ENCODE measurements around the gene CBY1.

The CBY1 gene

DNA sequence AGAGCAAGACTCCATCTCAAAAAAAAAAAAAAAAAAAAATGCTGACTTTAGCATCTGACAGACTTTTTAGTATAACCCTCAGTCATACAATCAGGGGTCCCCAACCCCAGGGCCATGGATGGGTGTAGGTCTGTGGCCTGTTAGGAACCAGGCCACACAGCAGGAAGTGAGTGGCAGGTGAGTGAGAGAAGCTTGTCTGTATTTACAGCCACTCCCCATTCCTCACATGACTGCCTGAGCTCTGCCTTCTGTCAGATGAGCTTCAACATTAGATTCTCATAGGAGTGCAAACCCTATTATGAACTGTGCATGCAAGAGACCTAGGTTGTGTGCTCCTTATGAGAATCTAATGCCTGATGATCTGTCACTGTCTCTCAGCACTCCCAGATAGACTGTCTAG, 3.6 kb upstream of the CBY1 start:
- DNase-seq: no peak

DNA sequence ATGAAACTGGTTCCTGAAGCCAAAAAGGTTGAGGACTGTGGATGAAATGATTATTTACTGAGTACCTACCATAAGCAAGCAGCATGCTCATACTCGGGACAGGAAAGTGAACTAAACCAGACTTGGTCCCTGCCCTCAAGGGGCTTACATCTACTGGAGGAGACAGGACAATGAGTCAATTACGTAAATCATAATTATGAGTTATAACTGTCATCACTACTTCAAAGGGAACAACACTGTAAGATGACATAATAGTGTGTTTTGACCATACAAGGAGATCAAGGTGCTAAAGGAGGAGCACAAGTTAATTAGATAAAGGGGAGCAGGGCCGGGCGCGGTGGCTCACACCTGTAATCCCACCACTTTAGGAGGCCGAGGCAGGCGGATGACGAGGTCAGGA, 2.7 kb upstream of the CBY1 start:
- no peak for DNase-seq

DNA sequence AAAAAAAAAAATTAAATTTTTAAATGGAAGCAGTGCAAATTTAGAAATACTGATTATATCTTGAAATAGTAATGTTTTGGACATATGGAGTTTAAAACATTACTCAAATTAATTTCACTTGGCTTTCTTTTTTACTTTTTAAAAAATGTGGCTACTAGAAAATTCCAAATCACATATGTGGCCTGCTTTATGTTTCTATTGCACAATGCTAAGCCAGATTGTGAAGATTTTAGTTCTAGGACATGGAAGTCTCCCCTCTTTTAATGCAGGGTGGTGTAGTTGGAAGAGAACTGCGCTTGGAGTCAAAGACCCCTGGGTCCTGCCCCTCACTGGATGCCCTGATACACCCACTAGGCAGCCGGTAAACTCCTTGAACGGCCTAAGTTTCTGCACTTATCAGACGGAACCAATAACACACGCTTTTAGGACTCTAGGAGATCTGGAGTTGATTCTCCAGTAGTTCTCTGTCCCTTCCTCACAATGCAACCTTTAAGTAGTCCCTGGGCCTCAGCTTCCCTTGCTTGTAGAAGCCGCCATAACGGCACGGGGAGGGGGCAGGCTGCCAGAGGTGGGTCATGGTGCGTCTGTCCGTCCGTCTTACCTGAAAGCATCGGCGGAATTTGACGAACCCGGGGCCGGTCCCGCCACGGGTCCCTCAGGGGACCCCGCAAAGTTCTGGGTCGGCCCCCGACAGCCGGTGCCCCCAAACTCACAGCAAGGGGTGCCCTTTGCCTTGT, 751 bp upstream of the CBY1 start:
- DNase-seq: peak in 1 of 2 experiments; percentile 48

DNA sequence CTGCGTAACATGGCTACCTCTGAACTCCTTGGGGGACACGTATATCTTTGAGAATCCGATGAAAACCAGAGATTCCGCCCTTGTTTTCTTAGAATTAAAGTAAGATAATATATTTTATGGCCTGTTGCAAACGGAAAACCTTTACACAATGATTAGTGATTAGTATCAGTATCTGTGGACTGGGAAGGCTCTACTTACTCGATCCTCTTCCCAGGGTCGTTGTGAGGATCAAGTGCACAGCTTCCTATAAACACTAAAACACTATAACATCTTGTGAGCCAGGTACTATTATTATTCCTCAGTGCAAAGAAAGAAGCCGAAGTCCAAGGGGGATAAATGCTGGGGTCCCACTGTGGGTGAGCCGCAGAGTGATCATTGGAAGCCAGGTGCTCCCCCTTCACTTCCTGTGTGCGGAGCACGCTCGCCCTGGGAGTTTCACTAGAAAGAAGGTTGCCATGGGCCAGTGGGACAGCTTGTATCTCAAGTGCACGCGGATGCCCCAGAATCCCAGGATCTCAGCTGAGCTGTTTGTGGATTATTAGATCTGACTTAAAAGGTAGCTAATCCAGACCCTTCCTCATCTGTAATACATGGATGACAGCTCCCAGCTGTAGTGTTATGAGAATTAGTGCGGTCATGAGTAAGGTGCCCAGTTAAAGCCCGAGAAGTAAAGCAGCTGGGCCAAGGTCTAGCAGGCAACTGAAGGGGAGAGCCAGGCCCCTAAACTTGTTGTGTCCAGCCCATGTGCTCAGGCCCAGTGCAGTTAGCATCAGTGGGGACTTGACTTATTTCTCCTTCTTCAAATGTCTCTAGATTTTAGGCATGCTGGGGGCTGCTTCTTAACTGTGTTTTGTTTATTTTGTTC, 839 bp downstream of the CBY1 start:
- no peak for DNase-seq

DNA sequence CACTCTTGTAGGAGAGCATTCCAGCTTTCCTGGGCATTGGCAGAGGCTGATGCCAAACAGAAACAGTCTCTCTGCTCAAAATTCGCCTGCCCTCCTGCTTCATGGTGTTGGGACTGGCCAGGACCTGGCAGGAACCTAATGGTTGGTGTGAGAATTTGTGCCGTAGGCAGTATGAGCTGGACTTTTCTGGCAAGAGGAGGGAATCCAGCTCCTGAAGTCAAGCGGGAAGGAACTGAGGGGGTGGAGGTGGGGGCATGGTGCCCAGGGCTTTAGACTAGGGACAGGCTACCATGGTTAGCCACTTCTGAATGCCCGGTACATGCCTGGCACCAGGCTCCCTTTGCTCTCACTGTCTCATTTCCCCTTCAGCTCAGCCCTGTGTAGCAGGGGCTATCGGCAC, 18.4 kb downstream of the CBY1 start:
- DNase-seq: no peak

DNA sequence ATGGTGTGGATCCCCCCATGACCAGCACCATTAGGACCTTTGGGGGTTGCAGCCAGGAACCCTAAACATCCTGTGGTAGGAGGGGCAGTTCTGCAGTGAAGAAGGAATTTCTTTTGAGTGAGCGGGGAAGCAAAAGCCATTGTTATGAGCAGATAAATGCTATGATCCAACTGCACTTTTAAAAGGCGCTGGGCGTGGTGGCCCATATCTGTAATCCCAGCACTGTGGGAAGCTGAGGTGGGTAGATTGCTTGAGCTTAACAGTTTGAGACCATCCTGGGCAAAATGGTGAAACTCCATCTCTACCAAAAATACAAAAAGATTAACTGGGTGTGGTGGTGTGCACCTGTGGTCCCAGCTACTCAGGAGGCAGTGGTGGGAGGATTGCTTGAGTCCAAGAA, 19.4 kb downstream of the CBY1 start:
- DNase-seq: no peak

DNA sequence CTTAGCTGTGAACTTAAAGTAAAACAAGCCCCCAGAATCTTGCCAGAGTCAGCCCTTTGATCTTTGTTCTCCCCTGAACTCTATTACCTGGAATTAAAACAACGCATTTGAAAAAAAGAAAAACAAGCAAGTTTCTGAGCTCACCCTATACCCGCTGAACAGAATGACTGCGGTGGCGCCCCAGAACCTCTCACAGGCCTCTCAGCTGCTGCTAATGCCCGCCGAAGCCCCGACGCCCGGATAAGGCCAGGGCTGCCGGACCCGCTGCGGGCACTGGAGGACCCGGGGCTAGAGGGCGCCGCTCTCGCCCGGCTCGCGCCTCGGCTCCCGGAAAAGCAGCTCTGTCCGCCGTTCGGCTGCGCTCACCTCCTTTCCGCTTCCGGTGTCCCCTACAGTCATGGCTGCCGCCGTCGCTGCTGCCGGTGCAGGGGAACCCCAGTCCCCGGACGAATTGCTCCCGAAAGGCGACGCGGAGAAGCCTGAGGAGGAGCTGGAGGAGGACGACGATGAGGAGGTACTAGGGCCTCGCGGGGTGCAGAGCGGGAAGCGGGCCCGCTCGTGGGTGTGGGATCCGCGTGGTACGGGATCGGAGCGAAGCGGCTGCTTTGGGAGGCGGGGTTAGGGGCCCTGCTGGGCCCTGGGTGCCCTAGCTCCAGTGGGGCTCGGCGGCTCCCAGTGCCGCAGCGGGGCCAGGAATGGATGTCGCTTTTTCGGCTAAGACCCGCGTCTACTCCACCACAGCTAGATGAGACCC, 25.3 kb downstream of the CBY1 start, which contains the start of gene TOMM22:
TSS of gene TOMM22 (plus strand) at position 376 of the 754 bp plus-strand sequence. CDS start at position 398, 22 bp downstream.
- DNase-seq: peak; percentile 26 to 60

DNA sequence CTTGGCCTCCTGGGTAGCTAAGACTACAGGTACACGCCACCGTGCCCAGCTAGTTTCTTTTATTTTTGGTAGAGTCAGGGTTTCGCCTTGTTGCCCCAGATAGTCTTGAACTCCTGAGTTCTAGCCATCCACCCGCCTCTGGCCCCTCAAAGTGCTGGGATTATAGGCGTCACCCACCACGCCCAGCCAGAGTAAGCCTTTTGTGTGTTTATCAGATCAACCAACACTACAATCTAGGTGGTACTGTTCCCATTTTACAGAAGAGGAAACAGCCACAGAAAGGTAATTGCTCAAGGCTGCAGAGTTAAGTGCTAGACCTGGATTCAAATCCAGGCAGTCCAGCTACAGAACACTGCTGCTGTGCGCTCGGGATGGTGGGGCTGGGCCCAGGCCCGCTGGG, 28.5 kb downstream of the CBY1 start:
- DNase-seq: no peak

DNA sequence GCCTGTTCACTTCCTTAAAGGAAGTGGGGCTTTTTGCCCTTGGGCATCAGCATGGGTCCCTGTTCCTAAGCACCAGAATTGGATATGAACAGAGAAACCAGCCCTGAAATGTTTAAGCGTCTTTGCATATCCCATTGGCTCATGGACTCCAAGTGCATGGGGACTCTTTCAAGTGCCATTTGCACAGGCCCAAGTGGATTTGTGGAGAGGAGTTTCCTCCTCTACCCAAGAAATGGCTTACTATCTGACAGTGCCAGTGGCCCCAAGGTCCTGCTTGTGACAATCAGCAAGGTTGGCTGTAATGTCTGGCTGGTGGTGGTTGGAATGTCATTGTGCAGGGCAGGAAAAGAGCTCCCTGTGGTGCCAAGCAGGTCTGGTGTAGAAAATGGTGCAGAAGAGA, 29.3 kb downstream of the CBY1 start:
- no peak for DNase-seq

DNA sequence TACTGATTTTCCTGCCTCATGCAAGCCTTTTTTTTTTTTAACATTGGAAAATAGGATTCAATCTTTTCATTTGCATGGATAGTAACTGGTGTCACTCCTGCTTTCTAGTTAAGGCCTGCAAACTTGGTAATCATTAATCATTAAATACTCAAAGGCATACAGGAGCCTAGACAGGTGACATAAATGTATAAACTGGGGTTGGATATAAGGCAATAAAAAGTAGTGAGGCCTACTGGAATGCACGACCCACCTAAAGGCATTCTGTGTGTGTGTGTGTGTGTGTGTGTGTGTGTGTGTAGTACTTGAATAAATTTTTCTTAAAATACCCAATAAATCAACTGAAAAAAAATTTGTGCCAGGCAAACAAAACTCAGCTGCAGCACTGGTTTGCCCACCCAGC, 33.2 kb downstream of the CBY1 start:
- no peak for DNase-seq

DNA sequence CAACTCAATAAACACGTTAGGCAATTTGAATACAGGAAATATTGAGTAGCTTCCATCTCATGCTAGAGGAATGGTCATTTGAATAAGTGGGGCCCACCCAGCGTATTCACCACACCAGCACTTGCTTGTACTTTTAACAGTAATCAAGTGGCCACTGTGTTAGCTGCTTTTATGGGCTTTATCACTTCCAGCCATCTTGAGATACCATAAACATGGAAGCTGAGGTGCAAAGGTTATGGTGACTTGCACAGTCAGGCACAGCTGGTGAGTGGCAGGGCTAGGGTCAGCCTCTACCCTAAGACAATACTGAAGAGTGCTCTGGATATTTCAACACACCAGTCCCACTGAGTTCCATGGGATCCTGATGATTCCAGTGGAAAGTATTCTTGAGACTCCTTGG, 37.6 kb downstream of the CBY1 start:
- no peak for DNase-seq

DNA sequence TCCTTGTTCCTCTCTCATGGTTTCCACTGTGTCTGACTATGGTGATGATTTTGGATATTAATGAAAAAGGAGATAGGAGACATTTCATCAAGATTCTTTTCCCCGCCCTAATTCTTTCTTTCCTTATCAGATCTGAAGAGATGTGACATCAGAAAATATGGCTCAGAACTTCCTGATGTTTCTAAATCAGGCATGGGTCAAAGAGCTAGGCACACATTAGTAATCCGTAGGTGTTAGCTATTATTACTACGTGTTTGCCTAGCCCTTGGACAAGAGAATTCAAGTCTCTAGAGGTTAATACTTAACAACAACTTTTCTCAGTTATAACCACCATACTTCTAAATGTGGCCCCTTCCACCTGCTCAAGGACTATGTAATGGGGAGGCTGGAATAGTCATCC, 38.5 kb downstream of the CBY1 start:
- no peak for DNase-seq

DNA sequence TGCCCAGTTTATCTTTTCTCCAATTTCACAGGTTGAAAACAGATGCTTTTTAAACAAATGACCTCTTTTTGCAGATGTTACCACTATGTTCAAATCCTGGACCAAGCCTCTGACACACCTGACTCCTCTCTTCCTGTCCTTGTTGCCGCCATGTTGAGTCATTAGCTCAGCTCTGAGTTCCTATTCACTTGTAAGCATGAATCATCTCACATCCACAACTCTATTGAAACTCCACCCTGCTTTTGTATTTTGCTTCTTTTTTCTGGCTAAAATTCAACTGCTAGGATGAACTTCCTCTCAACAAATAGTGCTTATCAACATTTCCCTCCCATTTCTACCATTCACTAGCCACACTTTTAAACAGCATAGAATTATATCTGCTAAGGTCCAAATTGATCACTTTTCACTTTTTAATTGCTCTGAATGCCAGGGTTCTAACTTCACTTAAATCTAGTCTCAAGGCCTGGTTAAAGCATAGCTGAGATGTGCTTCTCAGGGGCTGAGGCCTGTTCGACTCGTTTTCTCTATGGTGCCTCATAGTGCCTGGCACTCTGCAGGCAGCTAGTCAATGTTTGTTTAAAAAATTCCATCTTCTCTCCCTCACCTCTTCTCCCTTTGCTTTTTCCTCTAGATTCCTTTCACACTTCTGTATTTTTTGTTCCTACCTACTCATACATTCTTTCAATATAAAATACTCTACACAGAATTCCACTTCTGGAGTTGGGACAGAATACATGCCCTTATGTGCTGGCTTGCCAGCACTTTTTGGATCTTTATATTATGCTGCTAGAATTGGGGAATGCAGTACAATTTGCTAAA, 40.4 kb downstream of the CBY1 start:
- DNase-seq: no peak

DNA sequence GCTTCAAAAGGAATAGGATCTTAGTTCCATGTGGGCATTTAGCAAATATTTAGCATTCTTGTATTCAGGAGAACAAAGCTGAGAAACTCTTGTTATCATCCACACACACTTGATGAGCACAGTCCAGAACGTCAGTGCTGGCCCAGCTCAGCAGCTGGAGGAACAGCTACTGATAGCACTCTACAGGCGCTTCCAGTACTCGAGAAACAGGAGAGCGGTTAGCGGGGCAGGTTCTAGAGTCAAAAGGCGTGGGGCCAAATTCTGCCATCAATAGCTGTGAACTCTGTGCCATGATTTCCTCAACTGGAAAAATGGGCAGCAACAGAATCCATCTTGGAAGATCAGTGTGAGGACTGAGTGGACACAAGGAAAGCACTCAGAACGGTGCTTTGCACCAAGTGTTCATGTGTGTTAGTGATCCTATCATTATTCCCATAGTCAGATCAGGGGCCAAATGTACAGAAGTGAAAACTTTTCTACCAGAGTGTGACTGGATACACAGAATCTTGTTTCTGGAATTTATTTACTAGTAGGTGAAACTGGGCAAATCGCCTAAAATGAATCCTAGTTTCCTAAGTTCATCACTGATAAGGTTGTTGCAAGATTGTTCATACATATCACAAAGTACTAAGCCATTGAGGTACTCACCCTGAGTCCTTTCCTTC, 41.1 kb downstream of the CBY1 start:
- DNase-seq: no peak

DNA sequence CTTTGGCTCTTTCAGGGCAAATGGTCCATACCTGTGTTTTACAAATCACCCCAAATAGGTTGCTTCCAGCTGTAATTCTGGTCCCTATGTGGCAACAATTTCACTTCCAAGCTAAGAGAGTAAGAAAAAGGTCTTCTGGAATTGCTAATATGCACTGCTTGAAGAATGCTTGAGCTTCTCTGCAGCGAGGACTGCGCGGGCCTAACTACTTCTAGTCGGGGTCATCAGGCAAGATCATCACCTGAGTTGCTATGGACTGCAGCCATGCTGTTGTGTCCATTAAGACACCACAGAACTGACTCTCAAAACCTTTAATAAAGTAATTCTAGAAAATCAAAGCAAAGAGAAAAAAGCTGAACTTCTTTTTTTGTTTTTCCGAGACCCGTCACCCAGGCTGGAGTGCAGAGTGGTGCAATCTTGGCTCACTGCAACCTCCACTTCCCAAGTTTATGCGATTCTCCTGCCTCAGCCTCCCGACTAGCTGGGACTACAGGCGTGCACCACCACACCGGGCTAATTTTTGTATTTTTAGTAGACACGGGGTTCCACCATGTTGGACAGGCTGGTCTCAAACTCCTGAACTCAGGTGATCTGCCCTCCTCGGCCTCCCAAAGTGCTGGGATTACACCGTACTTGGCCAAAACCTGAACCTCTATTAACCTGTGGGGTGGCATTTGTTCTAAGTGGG, 42.1 kb downstream of the CBY1 start:
- DNase-seq: no peak

DNA sequence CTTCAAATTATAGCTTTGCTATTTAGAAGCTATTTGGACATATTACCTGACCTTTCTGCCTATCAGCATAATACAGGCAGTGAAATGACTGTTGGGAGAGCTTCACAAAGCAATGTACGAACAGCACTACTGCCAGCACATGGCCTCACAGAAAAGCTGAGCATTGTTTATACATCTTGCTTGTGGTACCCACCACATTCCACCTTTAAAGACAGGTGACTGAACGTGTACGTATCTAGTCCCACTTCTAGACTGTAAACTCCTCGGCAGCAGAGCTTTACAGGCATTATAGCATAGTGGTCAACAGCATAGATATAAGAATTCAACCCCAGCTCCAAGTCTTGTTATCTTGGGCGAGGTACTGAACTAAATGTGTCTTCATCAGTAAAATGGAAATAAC, 42.7 kb downstream of the CBY1 start:
- DNase-seq: no peak

DNA sequence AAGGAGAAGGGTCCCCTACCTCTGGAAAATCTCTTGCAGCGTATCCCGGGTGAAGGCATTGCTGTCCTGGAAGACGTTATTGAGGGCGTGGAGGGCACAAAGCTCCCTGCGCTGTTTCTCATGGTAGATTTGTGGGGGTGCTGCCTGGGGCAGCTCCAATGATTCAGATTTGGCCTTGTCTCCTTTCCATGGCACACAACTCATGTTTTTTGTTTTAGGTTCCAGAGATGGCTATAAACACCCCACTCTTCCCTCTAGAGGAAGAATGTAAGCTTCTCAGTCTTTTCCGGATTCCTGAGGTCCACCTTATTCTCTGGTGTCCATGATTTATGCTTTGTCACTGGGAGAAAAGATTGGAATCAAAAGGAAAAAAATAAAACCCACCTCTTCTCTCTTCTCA, 43.3 kb downstream of the CBY1 start:
- no peak for DNase-seq

DNA sequence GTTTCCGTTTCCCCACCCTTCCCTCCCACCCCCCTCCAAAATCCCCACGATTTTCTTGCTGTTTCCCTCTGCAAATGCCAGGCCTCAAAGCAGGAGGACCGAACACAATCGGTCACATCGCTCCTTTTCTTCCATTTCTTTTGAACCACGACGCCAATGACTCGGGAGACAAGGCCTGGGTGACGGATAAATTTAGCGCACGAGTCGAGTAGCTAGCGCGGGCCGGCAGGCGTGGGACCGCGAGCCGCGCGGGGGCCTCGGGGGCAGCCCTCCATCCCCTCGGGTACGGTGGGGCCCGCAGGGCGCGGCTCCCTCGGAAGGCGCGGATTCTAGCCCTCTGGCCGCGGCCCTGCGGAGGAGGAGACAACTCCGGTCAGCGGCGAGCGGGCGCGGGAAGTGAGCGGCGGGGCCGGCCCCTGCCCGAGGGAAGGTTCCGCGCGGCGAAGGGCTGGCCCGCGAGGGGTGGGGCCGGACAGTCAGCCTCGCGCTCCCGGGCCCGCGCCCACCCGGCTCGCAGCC, 43.9 kb downstream of the CBY1 start:
- peak in 1 of 2 experiments; percentile 43 for DNase-seq

DNA sequence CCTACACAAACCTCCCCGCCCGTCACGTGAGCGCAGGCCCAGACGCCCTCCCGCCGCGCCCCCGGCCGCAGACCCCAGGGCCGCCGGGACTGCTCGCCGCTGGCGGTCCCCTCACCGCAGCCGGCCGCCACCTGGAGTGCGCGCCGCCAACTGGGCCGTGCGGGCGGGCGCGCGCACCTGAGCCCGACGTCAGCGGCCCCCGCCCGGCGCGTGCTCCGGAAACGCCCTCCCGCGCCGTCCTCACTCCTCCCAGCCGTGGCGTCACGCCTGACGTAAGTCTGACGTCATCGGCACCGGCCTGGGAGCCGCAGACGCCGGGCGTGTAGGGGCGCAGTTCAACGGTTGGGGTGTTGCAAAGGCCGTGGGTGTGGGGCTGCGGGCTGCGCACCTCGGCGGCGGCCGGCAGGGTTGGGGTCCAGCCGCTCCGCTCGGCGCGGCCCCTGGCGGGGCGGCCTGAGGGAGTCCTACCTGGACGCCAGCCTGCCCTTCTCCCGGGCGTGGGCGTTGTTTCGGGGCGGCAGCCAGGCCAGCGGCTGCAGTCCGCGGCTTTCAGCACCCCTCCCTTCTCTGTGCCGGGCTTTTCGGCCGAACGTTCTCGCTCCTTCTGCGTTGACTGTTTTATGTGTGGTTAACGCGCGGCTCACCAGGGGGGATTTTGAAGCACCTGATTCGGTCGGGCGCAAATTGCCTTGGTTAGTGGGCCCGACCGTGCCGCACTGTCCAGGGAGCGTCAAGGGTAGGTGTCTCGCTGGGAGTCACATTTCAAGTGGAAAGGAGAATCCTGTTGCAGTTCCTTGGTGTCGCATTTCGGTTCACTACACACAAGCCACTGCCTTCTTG, 44.6 kb downstream of the CBY1 start, which contains the start of gene JOSD1:
TSS of gene JOSD1 (minus strand) at position 155 of the 840 bp plus-strand sequence. CDS start 956 bp downstream, outside the sequence.
- peak; percentile 45 to 69 for DNase-seq

DNA sequence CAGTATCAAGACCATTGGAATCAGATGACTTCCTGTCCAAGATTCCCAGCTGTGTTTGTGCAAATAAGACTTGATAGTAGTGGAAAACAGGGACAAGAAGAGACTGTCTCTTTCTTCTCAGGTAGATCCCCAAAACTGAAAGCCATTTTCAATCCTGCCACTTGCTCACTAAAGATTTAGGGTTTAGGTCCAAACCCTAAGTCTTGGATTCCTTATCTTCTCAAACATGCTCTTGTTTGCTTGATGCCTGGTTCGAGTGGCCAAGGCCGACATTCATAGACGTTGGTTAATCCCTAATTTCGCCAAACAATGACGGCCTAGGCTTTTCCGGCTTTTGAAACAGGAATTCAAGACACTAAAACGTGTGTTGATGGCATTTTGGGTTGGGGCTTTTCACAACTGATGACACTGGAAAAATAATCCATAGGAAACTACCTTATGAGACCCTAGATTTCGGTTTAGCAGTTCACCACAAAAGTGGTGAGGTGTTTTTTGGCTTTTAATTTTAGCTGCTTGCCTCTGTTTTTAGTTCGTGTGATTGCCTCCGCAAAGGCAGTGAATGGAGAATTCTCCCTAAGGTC, 48.3 kb downstream of the CBY1 start:
- no peak for DNase-seq

Data from NCI-H187 (cell line).